Measurements from ENCODE around the gene SLC1A5. TPM values are rescaled to one million over a fixed set of nuclear protein-coding genes. Genes with fewer than 3 reads are reported as not detected.

Gene SLC1A5
- total and polyA plus RNA-seq, 2 donors (not counting 1 experiment from before 2014, with no cell fraction given), result 107 to 281 TPM

GRCh38 chr19:46737761-46738171 is 50.6 kb downstream of the SLC1A5 start:
- Histone ChIP-seq H3K9ac (ENCODE audit: insufficient read depth, low read length) (no peak overlapping the region), H2AFZ (ENCODE audit: low read length) (no peak overlapping the region), H3K79me2 (ENCODE audit: control insufficient read depth, insufficient read depth, low read length) (peaks cover 73% of the 10 kb centered on the region), H3K36me3 (ENCODE audit: control insufficient read depth, insufficient read depth, low read length) (peaks cover 18% of the 10 kb centered on the region), H3K4me3 (replicated peaks in 1 of 4; ENCODE audit: control extremely low read depth in 1 of 4, insufficient read depth in 1 of 4, low read depth in 3 of 4, low read length in 4 of 4) (no peak overlapping the region), H3K4me2 (ENCODE audit: extremely low read depth, insufficient read depth, low read length) (no peak overlapping the region), H4K20me1 (ENCODE audit: control insufficient read depth, extremely low read depth, insufficient read depth, low read length) (no peaks in the 10 kb centered on the region), H3K27me3 (ENCODE audit: control insufficient read depth, insufficient read depth, low read length) (no peaks in the 10 kb centered on the region), H3K27ac (ENCODE audit: insufficient read depth, low read length) (no peak overlapping the region), H3K9me3 (ENCODE audit: control insufficient read depth, insufficient read depth, low read depth, low read length) (no peaks in the 10 kb centered on the region), H3K4me1 (ENCODE audit: control insufficient read depth, extremely low read depth, insufficient read depth, low read length) (peaks cover 6% of the 10 kb centered on the region)
- no peak for DNase-seq (ENCODE audit: low read depth in 2 of 2)
- TF ChIP-seq EZH2 (IDR thresholded peaks at IDR 0.05; ENCODE audit: low read length, missing control alignments) (no peak), CTCF (conservative IDR thresholded peaks at IDR 0.05 in 1 of 2, IDR thresholded peaks at IDR 0.05 in 1 of 2; ENCODE audit: low read depth in 1 of 2, low read length in 2 of 2) (no peak)

DNA sequence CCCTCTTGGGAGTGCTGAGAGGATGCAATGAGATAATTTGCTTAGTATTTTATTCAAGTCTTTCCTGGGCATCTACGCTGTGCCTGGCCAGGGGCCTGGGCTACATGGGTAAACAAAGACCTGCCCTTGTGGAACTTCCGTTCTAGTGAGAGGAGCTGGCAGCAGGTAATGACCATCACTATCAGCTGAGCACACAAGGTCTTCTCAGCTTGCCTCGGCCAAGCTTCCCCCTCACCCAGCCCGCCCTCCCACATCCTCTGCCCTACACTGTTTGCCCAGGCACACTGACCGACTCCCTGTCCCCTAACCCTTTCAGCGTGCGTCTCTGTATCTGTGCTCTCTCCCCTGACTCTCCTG is 51.1 kb downstream of the SLC1A5 start:
- no peak overlapping the region for H3K27ac ChIP-seq (ENCODE audit: insufficient read depth, low read length)
- no peak for DNase-seq (ENCODE audit: low read depth in 2 of 2)
- H3K4me2 ChIP-seq (ENCODE audit: extremely low read depth, insufficient read depth, low read length), result no peak overlapping the region
- H3K9ac ChIP-seq (ENCODE audit: insufficient read depth, low read length), result no peak overlapping the region
- no peak overlapping the region for H3K4me3 ChIP-seq (replicated peaks in 1 of 4; ENCODE audit: control extremely low read depth in 1 of 4, insufficient read depth in 1 of 4, low read depth in 3 of 4, low read length in 4 of 4)
- no peaks in the 10 kb centered on the region for H4K20me1 ChIP-seq (ENCODE audit: control insufficient read depth, extremely low read depth, insufficient read depth, low read length)
- TF ChIP-seq CTCF (conservative IDR thresholded peaks at IDR 0.05 in 1 of 2, IDR thresholded peaks at IDR 0.05 in 1 of 2; ENCODE audit: low read depth in 1 of 2, low read length in 2 of 2), result no peak
- no peak for TF ChIP-seq EZH2 (IDR thresholded peaks at IDR 0.05; ENCODE audit: low read length, missing control alignments)
- H3K9me3 ChIP-seq (ENCODE audit: control insufficient read depth, insufficient read depth, low read depth, low read length), result no peaks in the 10 kb centered on the region
- H3K27me3 ChIP-seq (ENCODE audit: control insufficient read depth, insufficient read depth, low read length), result no peaks in the 10 kb centered on the region
- no peak overlapping the region for H2AFZ ChIP-seq (ENCODE audit: low read length)
- H3K4me1 ChIP-seq (ENCODE audit: control insufficient read depth, extremely low read depth, insufficient read depth, low read length), result peaks cover 6% of the 10 kb centered on the region
- peaks cover 72% of the 10 kb centered on the region for H3K79me2 ChIP-seq (ENCODE audit: control insufficient read depth, insufficient read depth, low read length)
- peaks cover 22% of the 10 kb centered on the region for H3K36me3 ChIP-seq (ENCODE audit: control insufficient read depth, insufficient read depth, low read length)

DNA sequence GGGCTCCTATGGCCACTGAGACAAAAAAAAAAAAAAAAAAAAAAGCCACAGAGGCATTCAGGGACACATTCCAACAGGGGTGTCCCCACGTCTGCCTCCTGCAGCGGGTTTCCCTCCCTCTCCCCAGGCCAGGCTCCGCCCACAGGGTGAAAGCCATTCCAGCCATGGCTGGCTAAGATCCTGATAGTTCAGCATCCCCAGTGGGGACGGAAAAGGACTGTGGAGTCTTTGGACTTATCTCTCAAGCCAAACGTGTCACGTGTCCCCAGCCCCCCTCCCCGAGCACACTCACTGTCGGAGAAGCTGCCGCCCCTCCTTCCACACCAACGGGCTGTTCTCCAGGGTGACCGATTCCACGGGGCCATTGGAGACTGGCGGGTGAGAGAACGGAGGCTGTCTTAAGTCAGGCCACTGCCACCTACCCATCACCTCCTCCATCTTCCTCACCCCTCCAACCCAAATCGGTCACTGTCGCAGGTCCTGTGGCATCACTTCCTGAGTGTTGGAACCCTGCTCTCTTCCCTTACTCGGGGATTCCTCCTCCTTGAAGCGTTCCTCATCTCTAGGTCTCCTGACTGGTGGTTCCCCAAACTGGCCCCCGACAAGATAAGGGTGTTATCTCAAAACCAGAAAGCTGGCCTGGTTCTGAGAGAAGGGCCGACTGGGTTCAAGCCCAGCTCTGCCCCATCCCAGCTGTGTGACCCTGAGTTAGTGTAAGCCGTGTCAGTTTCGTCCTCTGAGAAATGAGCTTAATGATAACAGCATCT is 51.7 kb downstream of the SLC1A5 start:
- peaks cover 27% of the 10 kb centered on the region for H3K36me3 ChIP-seq (ENCODE audit: control insufficient read depth, insufficient read depth, low read length)
- no peak overlapping the region for H3K9ac ChIP-seq (ENCODE audit: insufficient read depth, low read length)
- H3K27ac ChIP-seq (ENCODE audit: insufficient read depth, low read length), result peak overlapping the region; percentile 47
- H3K27me3 ChIP-seq (ENCODE audit: control insufficient read depth, insufficient read depth, low read length), result no peaks in the 10 kb centered on the region
- H3K79me2 ChIP-seq (ENCODE audit: control insufficient read depth, insufficient read depth, low read length), result peaks cover 71% of the 10 kb centered on the region
- no peak overlapping the region for H2AFZ ChIP-seq (ENCODE audit: low read length)
- H3K4me2 ChIP-seq (ENCODE audit: extremely low read depth, insufficient read depth, low read length), result no peak overlapping the region
- H3K4me1 ChIP-seq (ENCODE audit: control insufficient read depth, extremely low read depth, insufficient read depth, low read length), result peaks cover 7% of the 10 kb centered on the region
- DNase-seq (ENCODE audit: low read depth in 2 of 2), result no peak
- TF ChIP-seq CTCF (conservative IDR thresholded peaks at IDR 0.05 in 1 of 2, IDR thresholded peaks at IDR 0.05 in 1 of 2; ENCODE audit: low read depth in 1 of 2, low read length in 2 of 2) (no peak), EZH2 (IDR thresholded peaks at IDR 0.05; ENCODE audit: low read length, missing control alignments) (no peak)
- no peak overlapping the region for H3K4me3 ChIP-seq (replicated peaks in 1 of 4; ENCODE audit: control extremely low read depth in 1 of 4, insufficient read depth in 1 of 4, low read depth in 3 of 4, low read length in 4 of 4)
- no peaks in the 10 kb centered on the region for H3K9me3 ChIP-seq (ENCODE audit: control insufficient read depth, insufficient read depth, low read depth, low read length)
- H4K20me1 ChIP-seq (ENCODE audit: control insufficient read depth, extremely low read depth, insufficient read depth, low read length), result no peaks in the 10 kb centered on the region
